CD4-positive, alpha-beta T cell treated with Interleukin-17A for 1 hour (primary cell): ENCODE measurements around the gene SCAMP1.
"Not testable (repeated sequence)": the region's sequence is repeated elsewhere in the genome, so short reads cannot be mapped to it uniquely, and the experiment has no call there.

Experiments
- DNase-seq: peaks from one replicate; pipeline ENCODE4 v3.0.0-alpha.2; 2020

Gene SCAMP1

DNA sequence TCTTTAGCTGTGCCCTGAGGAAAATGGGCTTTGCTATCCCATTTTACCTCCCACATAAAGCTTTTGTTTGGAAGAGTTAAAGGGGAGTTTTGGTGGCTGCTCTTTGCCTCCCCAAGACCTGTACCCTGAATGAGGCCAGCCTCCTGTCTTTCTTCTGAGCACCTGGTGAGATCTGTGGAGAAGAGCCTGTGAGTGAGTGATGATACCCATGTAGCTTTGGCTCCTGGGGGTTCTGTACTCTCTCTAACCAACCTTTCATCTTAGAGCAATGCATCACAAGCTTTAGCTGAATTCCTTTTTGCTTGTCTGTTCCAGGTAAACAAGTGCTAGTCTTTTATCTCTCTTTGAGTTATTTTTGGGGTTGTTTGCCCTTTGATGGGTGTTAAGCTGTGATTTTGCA, 73.6 kb downstream of the SCAMP1 start:
- DNase-seq = no peak

DNA sequence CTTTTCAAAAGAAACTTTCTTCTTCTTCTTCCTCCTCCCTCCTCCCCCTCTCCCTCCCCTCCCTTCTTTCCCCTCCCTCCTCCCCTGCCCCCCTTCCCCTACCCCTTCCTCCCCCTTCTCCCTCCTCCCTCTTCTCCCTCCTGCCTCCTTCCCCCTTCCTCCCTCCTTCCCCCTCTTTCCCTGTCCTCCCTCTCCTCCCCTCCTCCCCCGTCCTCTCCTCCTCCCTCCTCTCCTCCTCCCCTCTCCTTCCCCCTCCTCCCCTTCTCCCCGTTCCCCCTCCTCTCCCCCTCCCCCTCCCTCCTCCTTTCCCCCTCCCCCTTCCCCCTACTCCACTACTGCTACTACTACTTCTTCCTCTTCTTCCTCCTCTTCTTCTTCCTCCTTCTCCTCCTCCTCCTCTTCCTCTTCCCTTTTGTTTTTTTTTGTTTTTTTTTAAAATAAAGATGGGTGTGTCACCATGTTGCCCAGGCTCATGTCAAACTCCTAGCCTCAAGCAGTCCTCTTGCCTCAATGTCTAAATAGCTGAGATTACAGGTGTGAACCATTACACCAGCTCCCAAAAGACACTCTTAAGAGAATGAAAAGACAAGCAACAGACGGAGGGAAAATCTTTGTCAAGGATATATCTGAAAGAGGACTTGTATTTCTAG, 87.5 kb downstream of the SCAMP1 start:
- DNase-seq = no peak

DNA sequence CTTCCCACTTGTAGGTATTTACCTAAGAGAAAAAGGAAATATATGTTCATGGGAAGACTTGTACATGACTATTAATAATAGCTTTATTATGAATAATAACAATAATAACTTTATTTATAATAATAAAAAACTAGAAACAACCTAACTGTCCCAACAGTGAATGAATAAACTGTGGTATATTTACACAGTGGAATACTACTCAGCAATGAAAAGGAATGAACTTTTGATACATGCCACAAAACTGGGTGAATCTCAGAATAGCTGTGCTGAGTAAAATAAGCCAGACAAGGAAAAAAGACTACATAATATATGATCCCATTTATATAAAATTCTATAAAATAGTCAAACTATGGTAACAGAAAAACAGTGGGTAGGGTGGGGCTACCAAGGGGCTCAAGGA, 88.7 kb downstream of the SCAMP1 start:
- no peak for DNase-seq

DNA sequence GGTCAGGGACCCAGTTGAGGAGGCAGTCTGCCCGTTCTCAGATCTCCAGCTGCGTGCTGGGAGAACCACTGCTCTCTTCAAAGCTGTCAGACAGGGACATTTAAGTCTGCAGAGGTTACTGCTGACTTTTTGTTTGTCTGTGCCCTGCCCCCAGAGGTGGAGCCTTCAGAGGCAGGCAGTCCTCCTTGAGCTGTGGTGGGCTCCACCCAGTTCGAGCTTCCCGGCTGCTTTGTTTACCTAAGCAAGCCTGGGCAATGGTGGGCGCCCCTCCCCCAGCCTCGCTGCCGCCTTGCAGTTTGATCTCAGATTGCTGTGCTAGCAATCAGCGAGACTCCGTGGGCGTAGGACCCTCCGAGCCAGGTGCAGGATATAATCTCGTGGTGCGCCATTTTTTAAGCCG, 97.1 kb downstream of the SCAMP1 start:
- DNase-seq = not testable (repeated sequence)

DNA sequence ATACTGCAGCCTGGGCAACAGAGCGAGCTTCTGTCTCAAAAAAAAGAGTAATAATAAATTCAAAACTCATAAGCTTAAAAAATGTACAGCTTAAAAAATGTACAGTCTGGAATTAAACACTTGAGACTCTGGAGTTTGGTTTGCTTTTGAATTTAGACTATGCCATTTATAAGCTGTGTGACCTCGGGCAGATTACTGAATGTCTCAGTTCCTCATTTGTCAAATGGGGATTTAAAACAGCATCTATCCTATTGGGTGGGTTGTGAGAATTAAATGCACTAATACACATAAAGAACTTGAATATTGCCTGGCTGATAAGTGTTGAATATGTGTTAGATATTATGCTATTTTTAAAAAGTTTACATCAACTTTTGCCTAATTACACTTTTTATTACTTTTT, 98.4 kb downstream of the SCAMP1 start:
- no peak for DNase-seq

DNA sequence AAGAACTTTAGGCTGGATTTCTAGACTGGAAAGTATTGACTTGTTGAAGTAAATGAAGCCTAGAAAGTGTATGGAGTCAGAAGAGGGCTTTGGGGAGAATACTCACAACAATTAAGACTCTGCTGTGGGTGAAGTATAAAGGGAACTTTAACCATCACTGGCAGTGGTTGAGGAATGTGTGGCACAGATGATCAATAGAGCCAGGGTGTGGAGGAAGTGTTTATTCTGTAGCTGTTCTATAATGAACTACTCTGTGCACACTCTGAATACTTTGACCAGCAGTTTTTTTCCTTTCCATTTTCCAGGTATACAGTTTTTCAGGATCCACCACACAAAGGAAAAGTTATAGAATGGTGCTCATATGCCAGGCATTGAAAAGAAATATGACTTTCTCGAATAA, 106.7 kb downstream of the SCAMP1 start:
- DNase-seq = no peak

DNA sequence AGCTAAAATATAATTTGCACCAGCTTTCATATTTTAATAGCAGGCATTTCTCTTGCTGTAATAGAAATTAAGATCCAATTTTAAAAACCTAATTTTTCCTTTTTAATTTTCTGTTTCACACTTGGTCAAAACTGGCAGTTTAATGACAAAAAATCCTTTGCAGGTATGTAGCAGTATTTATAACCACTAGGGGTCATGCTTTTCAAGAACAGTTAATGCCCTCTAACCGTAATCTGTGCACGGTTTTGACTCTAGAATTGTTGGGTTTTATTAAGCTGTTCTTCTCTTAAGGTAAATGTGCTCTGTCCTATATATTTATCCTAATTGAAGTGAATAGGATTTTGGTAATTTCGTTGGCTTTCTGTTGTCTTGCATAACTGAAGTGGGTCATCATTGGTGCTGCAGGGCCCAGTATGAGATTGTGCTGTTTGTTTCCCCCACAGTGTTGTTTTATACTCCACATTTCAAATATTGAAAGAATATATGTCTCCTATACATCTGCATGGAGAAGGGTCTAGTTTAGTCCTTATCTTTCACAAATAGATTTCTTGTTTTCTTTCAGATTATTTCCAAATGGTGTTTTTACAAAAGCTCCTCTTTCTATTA, 107.4 kb downstream of the SCAMP1 start:
- peak; percentile 17 for DNase-seq

DNA sequence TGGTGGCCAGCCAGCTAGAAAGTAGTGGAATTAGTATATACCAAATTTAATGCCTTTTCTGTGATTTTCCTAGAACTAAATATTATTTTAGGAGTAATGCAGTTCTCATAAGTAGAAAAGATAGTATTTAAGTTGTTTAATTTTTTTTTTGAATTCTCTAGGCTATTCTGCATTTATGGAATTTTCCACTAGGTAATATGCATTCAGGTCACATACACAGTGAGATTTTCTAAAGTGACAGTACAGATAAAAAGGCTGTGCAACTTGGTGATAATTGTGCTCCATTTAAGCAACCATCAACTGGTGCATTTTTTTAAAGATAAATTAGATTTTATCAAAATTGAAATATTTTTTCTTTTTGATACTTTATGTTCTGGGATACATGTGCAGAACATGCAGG, 111.5 kb downstream of the SCAMP1 start:
- no peak for DNase-seq

DNA sequence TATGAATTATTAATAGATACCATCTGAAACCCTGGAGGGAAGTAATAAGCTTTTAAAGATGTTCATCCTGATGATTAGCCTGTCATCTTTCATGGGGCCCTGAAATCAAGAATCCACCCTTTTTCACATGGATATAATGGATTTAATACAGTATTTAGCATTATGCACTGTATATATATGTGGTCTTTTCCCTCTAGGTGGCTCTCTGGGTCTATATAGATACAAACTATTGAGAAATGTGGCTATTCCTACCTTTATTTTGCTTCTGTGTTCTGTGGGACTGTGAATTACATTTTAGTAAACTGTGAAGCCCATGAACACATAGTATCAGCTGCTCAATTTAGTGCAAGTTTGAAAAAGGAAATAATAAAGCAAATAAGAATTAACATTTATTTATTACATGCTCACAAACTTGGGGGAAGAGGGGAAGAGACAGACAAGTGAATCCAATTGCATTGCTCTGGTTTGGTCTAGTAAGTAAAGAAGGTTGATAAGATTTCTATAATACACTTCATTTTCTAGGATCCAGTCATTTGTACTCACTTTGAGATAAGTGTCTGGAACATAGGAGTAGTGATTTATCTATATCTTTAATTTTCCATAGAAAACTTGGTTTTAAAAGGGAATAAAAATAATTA, 112.2 kb downstream of the SCAMP1 start:
- no peak for DNase-seq

DNA sequence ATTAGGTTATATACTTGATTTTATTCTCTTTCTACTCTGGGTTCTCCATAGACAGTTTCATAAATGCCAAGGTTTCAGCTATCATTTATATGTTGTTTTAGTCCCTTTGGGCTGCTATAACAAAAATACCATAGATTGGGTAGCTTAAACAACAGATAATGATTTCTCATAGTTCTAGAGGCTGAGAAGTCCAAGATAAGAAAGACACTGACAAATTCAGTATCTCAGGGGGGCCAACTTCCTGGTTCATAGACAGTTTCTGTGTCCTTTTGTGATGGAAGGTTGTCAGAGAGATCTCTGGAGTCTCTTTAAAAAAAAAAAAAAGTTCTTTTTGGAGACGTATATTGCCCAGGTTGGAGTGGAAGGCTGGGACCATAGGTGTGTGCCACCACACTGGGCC, 113.3 kb downstream of the SCAMP1 start:
- DNase-seq = no peak

DNA sequence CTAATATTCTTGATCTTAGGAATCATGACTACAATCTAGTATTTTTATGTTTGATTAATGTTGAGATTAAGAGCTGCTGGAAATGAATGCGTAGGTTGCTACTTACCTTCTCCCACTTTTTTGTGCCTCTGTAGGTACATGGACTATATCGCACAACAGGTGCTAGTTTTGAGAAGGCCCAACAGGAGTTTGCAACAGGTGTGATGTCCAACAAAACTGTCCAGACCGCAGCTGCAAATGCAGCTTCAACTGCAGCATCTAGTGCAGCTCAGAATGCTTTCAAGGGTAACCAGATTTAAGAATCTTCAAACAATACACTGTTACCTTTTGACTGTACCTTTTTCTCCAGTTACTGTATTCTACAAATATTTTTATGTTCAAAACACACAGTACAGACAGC, 115.0 kb downstream of the SCAMP1 start:
- DNase-seq = no peak

DNA sequence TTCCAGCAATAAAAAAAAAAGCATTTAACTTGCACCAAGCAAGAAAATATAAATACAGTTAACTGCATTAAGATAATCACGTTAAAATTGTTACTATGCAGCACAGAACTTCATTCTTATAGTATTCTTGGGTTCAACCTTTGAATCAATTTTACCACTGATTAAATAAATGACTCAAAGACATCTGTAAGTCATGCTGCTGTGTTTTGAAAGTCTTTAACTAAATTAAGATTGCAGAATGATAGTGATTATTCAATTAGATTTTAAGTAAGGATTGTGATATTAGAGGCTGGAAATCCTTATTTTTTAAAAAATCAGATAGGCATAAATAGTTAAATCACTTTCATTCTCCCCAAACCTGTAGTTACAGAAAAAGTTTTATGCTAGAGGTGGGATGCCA, 116.4 kb downstream of the SCAMP1 start:
- no peak for DNase-seq

DNA sequence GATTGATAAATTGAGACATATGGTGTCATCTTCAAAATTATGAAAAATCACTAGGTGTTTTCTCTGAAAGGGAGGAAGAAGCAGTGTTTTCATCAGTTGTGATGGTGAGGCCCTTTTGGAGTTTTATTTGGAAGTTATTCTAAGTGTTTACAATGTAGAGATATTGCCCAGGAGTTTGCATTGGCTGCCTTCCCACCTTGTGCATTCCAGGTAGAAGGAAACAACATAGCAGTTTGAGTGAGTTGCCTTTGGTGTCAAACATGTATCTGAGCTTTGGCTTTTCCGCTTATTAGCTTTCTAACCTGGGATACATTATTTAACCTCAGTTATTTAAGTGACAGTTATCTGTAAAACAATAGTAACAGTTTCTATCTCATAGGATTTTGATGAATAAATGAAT, 122.5 kb downstream of the SCAMP1 start:
- DNase-seq = no peak

DNA sequence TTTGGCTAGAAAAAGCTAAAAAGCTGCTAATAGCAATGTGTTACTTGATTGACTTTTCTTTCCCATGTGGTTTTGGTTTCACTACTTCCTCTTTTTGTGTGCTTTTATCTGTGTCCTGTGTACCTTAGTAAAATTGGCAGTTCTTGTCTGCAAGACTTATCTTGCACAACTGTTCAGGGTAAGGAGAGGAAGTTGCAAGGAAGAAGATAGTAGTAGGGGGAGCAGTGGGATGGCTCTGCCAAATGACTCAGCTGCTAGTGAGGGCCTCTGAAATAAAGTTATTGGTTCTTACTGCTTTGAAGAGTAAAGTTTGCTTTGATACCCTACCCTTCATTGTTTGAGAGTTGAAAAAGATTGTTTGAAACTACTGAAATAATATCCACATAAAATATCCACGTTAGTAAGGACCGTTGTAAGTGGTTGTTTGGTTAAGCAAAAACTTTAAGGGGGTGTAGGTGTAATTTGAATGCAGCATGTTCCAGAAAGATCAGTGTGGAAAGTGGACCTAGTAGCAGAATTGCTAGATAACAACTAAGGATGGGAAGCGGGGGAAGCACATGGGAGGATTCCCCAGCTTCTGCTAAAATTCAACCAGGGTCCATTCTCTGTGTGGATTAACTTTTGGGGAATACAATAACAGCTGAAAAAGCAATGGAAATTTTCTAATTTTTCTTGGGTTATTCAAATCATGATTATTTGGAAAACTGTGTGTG, 123.5 kb downstream of the SCAMP1 start:
- peak; percentile 18 for DNase-seq

DNA sequence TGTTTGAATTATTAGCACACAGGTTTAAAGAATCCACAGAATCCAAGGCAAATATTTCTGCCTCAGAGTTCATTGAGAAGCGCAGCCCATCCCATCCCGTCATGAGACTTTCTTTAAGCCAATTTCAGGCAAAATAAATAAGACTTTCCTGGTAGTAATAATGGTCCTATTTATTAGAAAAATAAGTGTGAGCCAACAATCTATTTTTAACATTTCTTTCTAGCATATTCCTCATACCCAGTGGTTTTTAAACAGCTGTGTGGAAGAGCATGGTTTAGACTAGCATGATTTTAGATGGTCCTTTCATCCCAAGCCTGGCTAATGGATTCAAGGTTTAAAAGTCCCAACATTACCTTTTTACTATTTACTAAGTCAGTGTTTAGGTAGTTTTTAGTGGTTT, 125.8 kb downstream of the SCAMP1 start:
- DNase-seq = no peak

DNA sequence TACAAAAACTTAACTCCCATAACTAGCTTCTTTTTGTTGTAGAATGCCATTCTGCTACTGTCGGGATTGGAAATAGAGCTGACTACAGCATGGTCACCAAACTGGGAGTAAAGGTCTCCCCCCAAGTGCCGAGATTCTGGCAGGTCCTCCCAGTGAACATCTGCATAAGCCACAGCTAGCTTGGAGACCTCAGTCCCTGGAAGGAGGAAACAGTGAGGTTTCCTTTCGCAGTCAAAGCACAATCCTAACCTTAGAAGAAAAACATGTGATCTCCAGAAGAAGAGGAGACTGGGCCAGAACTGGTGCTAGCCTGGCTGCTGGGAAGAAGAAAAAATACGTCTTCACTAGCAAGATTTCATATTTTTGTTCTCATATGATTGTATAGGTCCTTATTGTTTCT, 127.4 kb downstream of the SCAMP1 start:
- no peak for DNase-seq

DNA sequence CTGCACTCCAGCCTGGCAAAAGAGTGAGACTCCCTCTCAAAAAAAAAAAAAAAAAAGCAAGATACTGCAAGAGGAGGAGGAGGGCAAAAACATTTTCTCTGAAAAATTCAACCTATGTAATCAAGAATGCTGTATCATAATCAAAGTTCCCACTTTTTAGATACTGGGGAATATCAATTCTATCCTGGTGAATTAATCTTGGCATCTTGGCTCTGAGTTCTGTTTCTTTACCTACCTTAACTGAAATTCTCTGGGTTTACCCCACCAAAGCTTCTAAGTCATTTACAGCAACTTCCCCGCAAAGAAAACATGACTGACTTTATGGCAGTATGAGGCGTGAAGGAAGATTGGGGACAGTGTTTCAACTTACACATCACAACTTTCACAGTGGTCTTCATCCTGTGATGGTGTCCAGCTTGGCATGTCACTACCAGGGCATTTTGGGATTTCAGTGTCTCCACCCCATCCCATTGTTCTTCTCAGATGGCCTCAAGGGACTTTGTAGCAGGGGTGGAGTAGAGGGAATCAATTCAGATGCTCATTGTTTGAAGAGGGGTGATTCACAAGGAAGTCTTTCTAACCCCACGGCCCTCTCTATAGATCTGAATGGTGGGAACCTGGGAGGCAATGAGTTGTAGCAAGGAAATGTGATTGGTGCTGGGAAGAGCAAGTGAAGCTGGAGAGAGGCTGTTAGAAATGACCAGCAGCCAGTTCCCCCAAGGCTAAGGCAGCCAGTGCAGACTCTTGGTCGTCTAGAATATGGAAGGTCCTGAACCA, 130.5 kb downstream of the SCAMP1 start:
- DNase-seq = no peak

DNA sequence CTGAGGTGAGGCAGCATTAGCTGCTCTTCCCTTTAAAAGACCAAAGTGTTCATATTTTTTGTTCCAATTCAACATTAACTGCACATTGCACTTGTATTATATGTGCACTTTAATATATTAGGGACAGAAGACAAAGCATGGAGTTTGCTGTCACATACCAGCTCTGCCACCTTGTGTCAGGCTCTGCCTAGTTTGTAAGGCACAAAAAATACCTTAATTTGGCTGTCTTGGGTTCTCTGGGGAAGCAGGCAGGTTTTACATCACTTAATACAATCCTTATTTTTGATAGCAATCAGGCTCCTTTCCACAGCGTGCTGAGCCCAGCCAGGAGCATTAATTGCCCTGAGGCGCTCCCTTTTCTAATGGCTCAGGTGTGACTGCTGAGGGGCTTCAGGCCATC, 131.8 kb downstream of the SCAMP1 start:
- no peak for DNase-seq

DNA sequence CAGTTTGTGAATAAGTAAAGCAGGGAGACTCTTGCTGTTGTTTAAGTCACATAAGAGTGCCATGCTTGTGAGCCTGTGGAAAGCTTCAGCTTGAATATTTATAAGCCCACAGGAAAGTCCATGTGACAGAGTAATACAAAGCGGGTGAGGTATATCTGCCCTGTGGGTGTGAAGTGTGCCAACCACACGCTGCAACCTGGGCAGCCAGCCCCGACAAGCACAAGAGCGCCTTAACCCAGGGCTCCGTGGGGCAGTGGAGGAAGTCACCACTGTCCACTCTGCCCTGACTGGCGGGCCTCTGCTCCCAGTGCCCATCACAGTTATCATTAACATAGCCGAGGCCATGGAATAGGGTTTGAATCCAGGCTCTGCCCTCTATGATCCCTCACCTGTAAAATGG, 132.2 kb downstream of the SCAMP1 start:
- no peak for DNase-seq

DNA sequence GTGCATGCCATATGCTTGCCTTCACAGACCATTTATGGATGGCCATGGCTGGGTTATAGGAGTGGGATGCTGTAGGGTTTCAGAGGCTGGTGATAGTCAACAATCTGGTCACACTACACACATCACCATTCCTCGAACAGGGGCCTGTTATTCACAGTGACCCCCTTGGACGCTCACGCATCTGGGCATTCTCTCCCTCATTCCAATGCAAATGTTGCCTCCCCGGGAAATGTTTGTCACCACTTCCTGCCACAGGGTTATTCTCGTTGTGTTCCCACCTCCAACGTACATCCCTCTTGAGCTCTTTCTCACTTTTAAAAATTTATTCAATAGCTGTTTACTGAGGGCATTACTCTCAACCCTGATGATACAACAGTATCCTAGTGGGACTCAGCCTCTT, 135.4 kb downstream of the SCAMP1 start:
- no peak for DNase-seq

DNA sequence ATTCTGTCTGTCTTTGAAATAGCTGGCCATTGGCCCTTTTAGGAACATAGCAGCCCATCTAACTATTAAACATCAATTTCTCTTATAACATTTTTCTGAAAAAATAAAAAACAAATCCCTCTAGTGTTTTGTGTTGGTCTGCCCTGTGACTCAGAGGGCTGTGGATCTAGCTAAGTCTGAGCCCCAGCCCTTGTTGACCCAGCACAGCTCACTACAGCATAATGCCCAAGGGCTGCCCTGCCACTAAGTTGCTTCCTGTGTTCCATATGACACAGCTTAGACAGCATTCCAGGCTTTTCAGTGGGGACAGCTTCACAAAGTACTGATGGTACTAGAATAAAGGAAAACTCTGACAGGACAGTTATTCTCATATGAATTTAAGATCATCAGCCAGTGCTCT, 136.0 kb downstream of the SCAMP1 start:
- DNase-seq = no peak

DNA sequence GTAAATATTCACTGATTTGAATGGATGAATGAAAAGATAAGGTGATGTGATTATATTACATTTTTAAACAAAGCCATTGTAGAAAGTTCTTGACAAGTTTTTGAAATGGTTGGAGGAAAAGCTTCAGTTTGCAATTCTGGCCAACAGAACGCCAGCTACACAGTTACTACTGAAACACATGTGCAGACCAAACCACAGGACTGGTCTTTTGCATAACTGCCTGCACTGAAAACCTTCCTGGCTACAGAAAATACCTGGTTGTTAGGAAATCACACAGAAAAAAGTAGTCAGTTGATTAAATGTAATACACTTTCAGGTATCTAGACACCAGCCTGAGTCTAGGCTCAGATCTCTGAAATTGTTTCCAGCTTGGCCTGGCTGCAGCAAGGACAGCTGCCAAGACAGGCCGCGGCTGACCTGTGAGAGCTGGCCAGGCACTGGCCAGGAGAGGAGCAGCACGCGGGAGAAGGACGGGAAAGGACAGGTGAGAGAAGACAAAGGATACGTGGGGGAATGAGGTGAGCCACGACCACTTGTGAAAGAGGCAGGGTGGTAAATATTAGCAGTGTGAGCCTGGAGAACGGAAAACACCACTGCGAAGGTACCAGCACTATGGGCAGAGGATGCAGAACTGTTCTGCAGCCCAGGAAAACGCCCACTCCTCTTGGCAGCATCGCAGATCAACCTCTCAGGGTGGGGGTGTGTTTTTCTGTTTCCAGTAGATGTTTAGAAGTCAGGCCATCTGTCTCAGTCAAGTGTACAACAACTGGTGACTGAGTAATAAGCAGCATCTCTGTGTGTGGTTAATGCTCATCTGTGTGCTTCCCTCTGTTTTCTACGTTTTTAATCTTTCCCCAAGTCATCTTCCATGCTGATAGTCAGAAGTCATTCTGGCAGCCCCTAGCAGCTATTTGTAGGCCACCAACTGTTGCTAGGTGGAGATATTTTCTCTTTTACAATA, 137.4 kb downstream of the SCAMP1 start:
- DNase-seq = no peak
